K562 (cell line): ENCODE measurements around the gene NCOA6. TPM values are rescaled to one million over a fixed set of nuclear protein-coding genes. Genes with fewer than 3 reads are reported as not detected.

Experiments
- AFF4 ChIP-seq: sonication (generic); formaldehyde crosslinking; IDR thresholded peaks from 2 replicates; pipeline ENCODE4 v1.8.0; 2023; ENCODE audit warnings: mild to moderate bottlenecking, missing genetic modification reagents
- ARHGAP35 ChIP-seq: fragments of 450-650 bp; IDR thresholded peaks from 2 replicates; pipeline ENCODE4 v1.6.1; 2018; ENCODE audit not compliant: partially characterized antibody
- ARID2 ChIP-seq: fragments of 450-650 bp; IDR thresholded peaks from 2 replicates; pipeline ENCODE4 v1.6.1; 2017; ENCODE audit warnings: antibody characterized with exemption, mild to moderate bottlenecking
- BRD9 ChIP-seq: fragments of 450-650 bp; IDR thresholded peaks from 2 replicates; pipeline ENCODE4 v1.6.1; 2018; ENCODE audit warnings: low read depth; ENCODE audit not compliant: partially characterized antibody
- CTBP1 ChIP-seq: fragments of 450-650 bp; IDR thresholded peaks from 2 replicates; pipeline ENCODE4 v1.6.1; 2016; ENCODE audit warnings: borderline replicate concordance
- FOXA3 ChIP-seq, 2 experiments: fragments of 450-650 bp in 1 of 2; sonication (generic) in 1 of 2; formaldehyde crosslinking; IDR thresholded peaks in 1 of 2; conservative IDR thresholded peaks in 1 of 2; 2 replicates each; pipeline versions ENCODE4 v1.4.0 to v1.8.0; 2020 to 2022; ENCODE audit warnings: mild to moderate bottlenecking in 2 of 2, missing genetic modification reagents in 1 of 2
- HNRNPUL1 ChIP-seq: fragments of 200-400 bp; formaldehyde crosslinking; IDR thresholded peaks from 2 replicates; pipeline ENCODE4 v1.6.1; 2017; ENCODE audit warnings: low read length
- ILF3 ChIP-seq: fragments of 450-650 bp; IDR thresholded peaks from 2 replicates; pipeline ENCODE4 v1.6.1; 2018; ENCODE audit warnings: antibody characterized with exemption, mild to moderate bottlenecking, moderate library complexity, borderline replicate concordance
- MEF2D ChIP-seq: conservative IDR thresholded peaks from 2 replicates; pipeline ENCODE4 v1.6.1; 2016; ENCODE audit warnings: low read depth, missing genetic modification characterization, missing compliant biosample characterization
- MLLT1 ChIP-seq, 2 experiments: fragments of 450-650 bp; IDR thresholded peaks; 2 replicates each; pipeline ENCODE4 v1.6.1; 2016
- OTX1 ChIP-seq: fragments of 450-650 bp; formaldehyde crosslinking; IDR thresholded peaks from 2 replicates; pipeline ENCODE4 v1.4.0; 2022; ENCODE audit warnings: mild to moderate bottlenecking
- PTRF ChIP-seq: fragments of 450-650 bp; IDR thresholded peaks from 2 replicates; pipeline ENCODE4 v1.6.1; 2016; ENCODE audit warnings: mild to moderate bottlenecking, missing genetic modification characterization, missing compliant biosample characterization
- SMARCE1 ChIP-seq: fragments of 450-650 bp; IDR thresholded peaks from 2 replicates; pipeline ENCODE4 v1.7.1; 2016; ENCODE audit warnings: mild to moderate bottlenecking
- SP1 ChIP-seq: sonication (generic); formaldehyde crosslinking; IDR thresholded peaks from 2 replicates; pipeline ENCODE4 v1.8.1; 2022; ENCODE audit warnings: mild to moderate bottlenecking, missing genetic modification reagents
- THRB ChIP-seq: fragments of 450-650 bp; formaldehyde crosslinking; conservative IDR thresholded peaks from 2 replicates; pipeline ENCODE4 v1.4.0; 2022; ENCODE audit warnings: mild to moderate bottlenecking, missing genetic modification characterization
- TRIM24 ChIP-seq, 2 experiments: fragments of 450-650 bp; IDR thresholded peaks; 2 replicates each; pipeline ENCODE4 v1.6.1; 2016
- ZFP36 ChIP-seq: fragments of 150-350 bp; IDR thresholded peaks from 2 replicates; pipeline ENCODE4 v1.6.1; 2018; ENCODE audit warnings: low read length, low read depth; ENCODE audit not compliant: partially characterized antibody
- ZZZ3 ChIP-seq: fragments of 450-650 bp; IDR thresholded peaks from 2 replicates; pipeline ENCODE4 v1.6.1; 2016; ENCODE audit warnings: antibody characterized with exemption, mild to moderate bottlenecking, moderate library complexity
- polyA plus RNA-seq, 8 experiments: library from polyadenylated mRNA; depleted of rRNA in 4 of 8; stranded (reverse) in 5 of 8; unstranded in 3 of 8; fragments of >200 nt; fragmentation: Nextera tagmentation in 2 of 8; fragmentation: Illumina TruSeq in 1 of 8; extraction: Ambion mirVana in 2 of 8; extraction: Trizol in 1 of 8; gene quantifications; 2 replicates each; pipeline versions ENCODE4 v1.2.1 to v1.2.3, GENCODE V29; 2011 to 2014; ENCODE audit warnings: inconsistent platforms in 1 of 8, missing spikeins in 1 of 8
- total RNA-seq, 7 experiments: library from RNA; depleted of rRNA in 6 of 7; stranded (reverse); fragments of >200 nt in 6 of 7; fragmentation: Illumina TruSeq in 2 of 7; extraction: Trizol in 2 of 7; gene quantifications; 2 replicates each; pipeline versions ENCODE4 v1.2.1 to v1.2.3, GENCODE V29; 2011 to 2021; ENCODE audit warnings: low replicate concordance in 1 of 7
- TF ChIP-seq, protein P1 (sequence below): fragments of 450-650 bp; IDR thresholded peaks from 2 replicates; pipeline ENCODE4 v1.7.0; 2016; ENCODE audit warnings: borderline replicate concordance

The NCOA6 gene
- total and polyA plus RNA-seq, 9 of the 15 experiments (the other 6 are each of a cell fraction or from before 2014, with no cell fraction given), result 6.1 to 25.0 (median 9.5) TPM

DNA sequence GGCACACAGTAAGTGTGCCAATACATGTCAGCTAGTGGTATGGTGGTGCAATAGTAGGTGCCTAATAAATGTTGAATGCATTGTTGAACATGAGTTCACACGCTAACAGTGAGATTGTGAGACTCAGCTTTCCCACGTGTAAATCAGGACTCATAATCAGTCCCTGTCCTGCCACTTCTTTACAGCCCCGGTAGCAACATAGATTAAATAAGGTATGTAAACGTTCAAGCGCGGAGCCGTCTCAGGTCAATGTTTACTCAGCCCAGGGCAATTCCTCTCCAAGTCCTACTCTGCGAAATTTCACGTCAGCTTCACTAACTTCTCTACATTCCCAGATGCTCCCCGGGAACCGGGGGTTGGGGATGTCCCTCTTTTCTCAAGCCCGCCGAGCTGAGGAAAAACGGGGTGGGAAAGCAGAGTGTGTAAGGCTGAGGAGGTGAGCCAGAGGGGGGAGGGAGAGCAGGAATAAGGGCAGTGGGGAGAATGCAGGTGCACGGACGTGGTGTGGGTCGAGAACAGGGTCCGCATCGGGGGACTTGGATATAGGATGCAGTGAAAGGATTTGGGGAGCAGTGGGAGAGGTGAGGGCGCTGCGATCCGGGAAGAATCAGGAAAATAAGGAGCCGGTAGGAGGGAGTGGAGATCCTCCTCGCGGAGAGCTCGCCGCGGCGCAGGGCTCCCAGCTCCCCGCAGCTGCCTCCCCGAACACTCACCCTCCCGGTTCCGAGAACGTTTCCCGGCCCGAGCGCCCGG is 121.9 kb downstream of the NCOA6 start (continued):
- TF ChIP-seq ARHGAP35 (peak; percentile 46), BRD9 (peak; percentile 41), MEF2D (no peak), SP1 (CRISPR knock-in tag) (peak; percentile 41), AFF4 (CRISPR knock-in tag) (no peak), MLLT1 (IDR thresholded peaks at IDR 0.05) (peak in 1 of 2 experiments; percentile 84; a peak in 2 of 4 replicates), CTBP1 (peak; percentile 21; the same call in 1 of the 2 replicates), ZFP36 (no peak), ILF3 (no peak), SMARCE1 (peak; percentile 59; the same call in 1 of the 2 replicates), PTRF (tag) (no peak), TRIM24 (IDR thresholded peaks at IDR 0.05) (0 out of 4 replicates have a peak, but pooled peaks of 1 of the 2 experiments have one; percentile 17), FOXA3 (CRISPR knock-in tag; conservative IDR thresholded peaks at IDR 0.05 in 1 of 2, IDR thresholded peaks at IDR 0.05 in 1 of 2) (peak; percentile 29 to 93; a peak in 2 of 4 replicates), HNRNPUL1 (no peak), OTX1 (0 out of 2 replicates have a peak, but pooled peaks have one; percentile 51), THRB (CRISPR knock-in tag) (0 out of 2 replicates have a peak, but pooled peaks have one; percentile 34), ARID2 (peak; percentile 31; the same call in 1 of the 2 replicates), ZZZ3 (no peak)
- TF ChIP-seq, protein P1, sequence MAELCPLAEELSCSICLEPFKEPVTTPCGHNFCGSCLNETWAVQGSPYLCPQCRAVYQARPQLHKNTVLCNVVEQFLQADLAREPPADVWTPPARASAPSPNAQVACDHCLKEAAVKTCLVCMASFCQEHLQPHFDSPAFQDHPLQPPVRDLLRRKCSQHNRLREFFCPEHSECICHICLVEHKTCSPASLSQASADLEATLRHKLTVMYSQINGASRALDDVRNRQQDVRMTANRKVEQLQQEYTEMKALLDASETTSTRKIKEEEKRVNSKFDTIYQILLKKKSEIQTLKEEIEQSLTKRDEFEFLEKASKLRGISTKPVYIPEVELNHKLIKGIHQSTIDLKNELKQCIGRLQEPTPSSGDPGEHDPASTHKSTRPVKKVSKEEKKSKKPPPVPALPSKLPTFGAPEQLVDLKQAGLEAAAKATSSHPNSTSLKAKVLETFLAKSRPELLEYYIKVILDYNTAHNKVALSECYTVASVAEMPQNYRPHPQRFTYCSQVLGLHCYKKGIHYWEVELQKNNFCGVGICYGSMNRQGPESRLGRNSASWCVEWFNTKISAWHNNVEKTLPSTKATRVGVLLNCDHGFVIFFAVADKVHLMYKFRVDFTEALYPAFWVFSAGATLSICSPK, result 0 out of 2 replicates have a peak, but pooled peaks have one; percentile 73
